Effector memory CD4-positive, alpha-beta T cell (primary cell): ENCODE measurements around the gene FAF1.

Experiments used
- DNase-seq, 3 donors: peaks; one replicate each; pipeline ENCODE4 v3.0.0-alpha.2; 2020
- H3K27ac ChIP-seq: 2 replicates; pipeline ENCODE4 v1.7.0; 2013; ENCODE audit warnings: mild to moderate bottlenecking, low read length, moderate library complexity; ENCODE audit not compliant: insufficient read depth, poor library complexity, severe bottlenecking
- H3K27me3 ChIP-seq: replicated peaks from 2 replicates; pipeline ENCODE4 v1.7.0; 2013; ENCODE audit warnings: mild to moderate bottlenecking, low read length; ENCODE audit not compliant: insufficient read depth, control insufficient read depth, poor library complexity, severe bottlenecking
- H3K36me3 ChIP-seq: 2 replicates; pipeline ENCODE4 v1.7.0; 2013; ENCODE audit warnings: mild to moderate bottlenecking, low read length, moderate library complexity; ENCODE audit not compliant: control insufficient read depth, insufficient read depth
- H3K4me1 ChIP-seq: 2 replicates; pipeline ENCODE4 v1.7.0; 2013; ENCODE audit warnings: low read length, mild to moderate bottlenecking; ENCODE audit not compliant: control insufficient read depth, insufficient read depth, poor library complexity, severe bottlenecking
- H3K4me3 ChIP-seq: 2 replicates; pipeline ENCODE4 v1.7.0; 2013; ENCODE audit warnings: low read length, low read depth, mild to moderate bottlenecking; ENCODE audit not compliant: insufficient read depth, poor library complexity, severe bottlenecking
- H3K9me3 ChIP-seq: 2 replicates; pipeline ENCODE4 v1.7.0; 2013; ENCODE audit warnings: mild to moderate bottlenecking, low read length, moderate library complexity; ENCODE audit not compliant: control insufficient read depth

Gene FAF1

DNA sequence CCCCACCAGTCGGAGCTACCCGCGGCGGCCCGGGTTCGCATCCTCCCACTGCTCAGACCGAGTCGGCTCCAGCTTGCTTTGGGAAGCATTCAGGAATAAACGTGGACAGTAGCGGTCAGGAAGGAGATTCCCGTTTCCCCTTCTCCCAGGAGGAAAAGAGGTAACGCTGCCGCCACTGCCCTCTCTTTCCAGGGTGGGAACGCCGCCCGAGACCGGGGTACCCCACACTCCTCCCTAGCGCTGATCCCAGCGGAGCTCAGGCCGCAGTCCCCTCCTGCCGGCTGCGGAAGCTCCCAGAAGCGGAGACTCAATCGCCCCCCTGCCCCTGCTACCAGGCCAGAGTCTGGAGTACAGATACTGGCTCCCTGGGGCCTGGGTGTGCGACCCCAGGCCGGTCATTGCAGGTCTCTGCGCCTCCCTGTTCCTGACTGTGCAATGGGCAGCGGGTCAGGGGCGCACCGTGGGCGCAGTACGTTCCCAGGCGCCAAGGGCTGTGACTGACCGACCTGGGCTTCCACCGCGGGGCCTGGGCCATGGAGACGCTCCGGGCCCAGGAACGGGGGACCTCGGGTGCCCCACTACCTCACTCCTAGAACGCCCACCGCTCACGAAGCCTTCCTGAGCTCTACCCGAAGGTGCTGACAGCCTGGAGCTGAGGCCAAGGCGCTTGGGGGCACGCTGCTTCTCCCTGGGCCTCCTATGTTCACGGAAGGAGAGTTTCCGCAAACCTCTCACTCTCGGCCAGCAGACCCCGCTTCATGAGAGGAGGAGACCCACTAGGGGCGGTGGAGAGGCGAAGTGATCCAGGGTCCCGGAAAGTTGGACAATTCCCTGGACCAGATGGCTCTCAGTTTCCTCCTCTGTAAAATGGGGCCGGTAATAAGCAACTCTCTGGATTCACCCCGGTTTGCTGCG lies 544.6 kb downstream of the FAF1 start:
- no peak overlapping the region for H3K27ac ChIP-seq
- peaks cover 29% of the 10 kb centered on the region for H3K27me3 ChIP-seq
- peaks cover 5% of the 10 kb centered on the region for H3K4me1 ChIP-seq
- no peaks in the 10 kb centered on the region for H3K36me3 ChIP-seq
- no peak for DNase-seq
- H3K4me3 ChIP-seq = no peak overlapping the region
- no peaks in the 10 kb centered on the region for H3K9me3 ChIP-seq

DNA sequence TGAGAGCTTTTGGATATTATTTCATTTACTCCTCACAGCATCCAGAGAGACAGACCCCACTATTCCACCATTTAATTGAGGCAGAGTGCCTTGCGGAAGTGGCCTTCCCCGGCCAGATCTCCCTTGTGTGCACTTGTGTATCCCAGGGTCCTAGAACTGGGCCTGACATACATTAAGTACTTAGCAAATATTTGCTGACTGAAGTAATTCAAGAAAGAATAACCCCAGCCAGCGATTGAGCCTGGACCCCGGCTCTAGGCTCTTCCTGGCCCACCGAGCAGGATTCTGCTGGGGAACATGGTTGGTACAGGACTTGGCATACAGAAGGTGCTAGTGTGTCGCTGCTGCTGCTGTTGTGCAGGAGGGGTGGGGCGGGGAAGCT lies 545.2 kb downstream of the FAF1 start:
- Histone ChIP-seq H3K4me1 (peaks cover 5% of the 10 kb centered on the region), H3K27ac (no peak overlapping the region), H3K27me3 (peaks cover 23% of the 10 kb centered on the region), H3K4me3 (no peak overlapping the region), H3K9me3 (no peaks in the 10 kb centered on the region), H3K36me3 (no peaks in the 10 kb centered on the region)
- no peak for DNase-seq

DNA sequence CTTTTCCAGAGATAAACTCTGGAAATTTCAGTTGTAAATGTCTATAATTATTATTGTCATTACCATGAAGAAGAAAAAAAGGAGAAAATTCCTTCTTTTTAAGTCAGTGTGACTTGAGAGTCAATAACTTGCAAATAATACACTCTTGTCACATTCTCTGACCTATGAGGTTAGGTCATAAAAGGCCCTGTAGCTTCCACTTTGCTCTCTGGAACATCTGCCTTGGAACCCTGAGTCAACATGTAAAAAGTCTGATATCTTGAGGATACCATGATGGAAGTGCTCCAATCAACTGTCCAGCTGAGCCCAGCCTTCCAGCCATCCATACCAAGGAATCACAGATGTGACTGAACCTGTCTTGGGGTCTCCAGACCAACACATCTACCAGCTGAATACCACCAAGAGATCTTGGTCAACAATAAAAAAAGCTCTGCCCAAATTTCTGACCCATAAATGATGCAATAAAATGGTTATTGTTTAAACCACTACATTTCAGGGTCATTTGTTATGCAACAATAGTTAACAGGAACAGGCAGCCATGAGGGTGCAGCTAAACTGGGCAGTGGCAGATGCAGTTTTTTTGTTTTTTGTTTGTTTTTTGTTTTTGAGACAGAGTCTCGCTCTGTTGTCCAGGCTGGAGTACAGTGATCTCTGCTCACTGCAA lies 547.1 kb downstream of the FAF1 start:
- H3K27me3 ChIP-seq = peaks cover 15% of the 10 kb centered on the region
- no peak for DNase-seq
- H3K4me1 ChIP-seq = no peaks in the 10 kb centered on the region
- H3K27ac ChIP-seq = no peak overlapping the region
- no peak overlapping the region for H3K4me3 ChIP-seq
- no peaks in the 10 kb centered on the region for H3K9me3 ChIP-seq
- H3K36me3 ChIP-seq = no peaks in the 10 kb centered on the region

DNA sequence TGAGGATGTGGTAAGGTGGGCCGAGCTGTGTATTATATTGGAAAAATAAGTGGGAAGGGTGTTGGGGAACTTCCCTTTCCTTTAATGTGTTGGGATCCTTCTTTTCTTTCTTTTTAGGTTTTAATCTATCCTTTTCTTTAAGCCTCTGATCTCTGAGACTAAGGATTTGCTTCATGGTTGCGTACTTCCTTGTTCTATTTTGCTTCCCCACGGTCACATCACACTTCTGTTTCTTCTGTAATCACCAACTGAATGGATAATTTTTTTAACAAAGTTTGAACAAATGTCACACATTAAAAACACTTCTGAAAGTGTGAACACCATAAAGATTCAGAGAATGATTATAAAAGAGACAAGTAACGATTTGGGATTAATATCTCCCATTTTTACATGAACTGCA lies 554.3 kb downstream of the FAF1 start:
- H3K4me1 ChIP-seq = no peaks in the 10 kb centered on the region
- no peak overlapping the region for H3K4me3 ChIP-seq
- no peak overlapping the region for H3K27ac ChIP-seq
- H3K36me3 ChIP-seq = no peaks in the 10 kb centered on the region
- H3K9me3 ChIP-seq = no peaks in the 10 kb centered on the region
- DNase-seq = no peak
- H3K27me3 ChIP-seq = no peaks in the 10 kb centered on the region

DNA sequence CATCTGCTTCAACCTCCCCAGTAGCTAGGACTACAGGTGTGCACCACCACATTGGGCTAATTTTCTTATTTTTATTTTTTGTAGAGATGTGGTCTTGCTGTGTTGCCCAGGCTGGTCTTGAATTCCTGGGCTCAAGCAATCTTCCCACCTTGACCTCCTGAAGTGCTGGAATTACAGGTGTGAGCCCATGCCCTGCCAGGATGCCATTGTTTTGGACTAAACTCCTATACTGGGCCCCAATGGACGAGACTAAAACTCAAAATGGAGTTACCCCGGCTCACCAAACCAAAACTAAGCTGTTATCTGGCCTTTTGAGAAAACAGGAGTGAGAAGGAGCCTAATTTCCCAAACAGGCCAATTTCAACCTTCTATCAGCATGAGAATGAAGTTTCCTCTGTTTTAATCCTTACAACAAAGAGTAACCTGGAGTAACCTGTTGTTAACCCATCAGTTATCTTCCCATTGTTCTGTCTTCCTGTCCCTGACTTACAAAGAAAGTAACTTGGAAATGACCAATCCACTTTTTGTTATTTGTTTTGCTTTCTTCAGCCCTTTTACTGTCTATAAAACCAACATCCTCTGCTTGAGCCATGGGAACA lies 566.4 kb downstream of the FAF1 start:
- no peak overlapping the region for H3K27ac ChIP-seq
- H3K36me3 ChIP-seq = no peaks in the 10 kb centered on the region
- H3K27me3 ChIP-seq = no peaks in the 10 kb centered on the region
- no peak overlapping the region for H3K4me3 ChIP-seq
- DNase-seq = no peak
- no peaks in the 10 kb centered on the region for H3K4me1 ChIP-seq
- H3K9me3 ChIP-seq = no peaks in the 10 kb centered on the region
